ENCODE measurements around the gene CAD. TPM values are rescaled to one million over a fixed set of nuclear protein-coding genes. Genes with fewer than 3 reads are reported as not detected.
"Not testable (repeated sequence)": the region's sequence is repeated elsewhere in the genome, so short reads cannot be mapped to it uniquely, and the experiment has no call there.

The CAD gene
- 26.6 and 29.7 TPM in 2 replicates for total RNA-seq (2014; rRNA removed; shearing (Covaris generic))

DNA sequence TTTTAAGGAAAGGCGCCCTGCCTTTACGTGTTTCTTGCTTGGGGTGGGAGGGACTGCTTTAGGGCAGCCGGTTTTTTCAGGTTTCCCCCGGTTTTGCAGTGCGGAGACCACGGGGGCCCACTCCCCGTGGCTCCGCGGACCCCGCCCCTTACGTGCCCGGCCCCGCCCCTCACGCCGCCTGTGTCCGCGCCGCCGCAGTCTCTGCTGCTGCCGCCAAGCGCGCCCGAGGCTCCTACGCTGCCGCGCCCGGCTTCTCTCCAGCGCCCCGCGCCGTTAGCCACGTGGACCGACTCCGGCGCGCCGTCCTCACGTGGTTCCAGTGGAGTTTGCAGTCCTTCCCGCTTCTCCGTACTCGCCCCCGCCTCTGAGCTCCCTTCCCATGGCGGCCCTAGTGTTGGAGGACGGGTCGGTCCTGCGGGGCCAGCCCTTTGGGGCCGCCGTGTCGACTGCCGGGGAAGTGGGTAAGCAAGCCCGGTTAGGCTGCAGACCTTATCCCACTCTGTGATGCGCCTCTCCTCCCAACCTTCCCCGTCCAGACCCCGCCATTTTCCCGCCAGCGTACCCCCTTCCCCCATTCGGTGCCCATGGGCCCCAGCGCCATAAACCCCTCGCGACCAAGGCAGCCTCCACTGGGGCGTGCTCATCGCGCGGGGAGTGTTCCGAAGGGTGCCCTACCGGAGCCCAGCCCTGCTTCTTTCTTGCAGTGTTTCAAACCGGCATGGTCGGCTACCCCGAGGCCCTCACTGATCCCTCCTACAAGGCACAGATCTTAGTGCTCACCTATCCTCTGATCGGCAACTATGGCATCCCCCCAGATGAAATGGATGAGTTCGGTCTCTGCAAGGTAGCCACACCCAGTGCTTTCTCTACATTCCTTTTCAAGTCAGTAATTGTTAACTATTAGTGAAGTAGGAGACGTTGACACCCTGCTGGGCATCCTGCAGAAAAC is at the start of gene CAD:
Gene CAD, plus strand, starts transcription at position 197 of the 949 bp plus-strand sequence. Its CDS starts 183 bp downstream, at position 380.
- DNase-seq (ENCODE audit: low read depth) = peak; percentile 96

GRCh38 chr2:27170581-27171337 is 46.4 kb upstream of the CAD start:
- no peak for DNase-seq (ENCODE audit: low read depth)

DNA sequence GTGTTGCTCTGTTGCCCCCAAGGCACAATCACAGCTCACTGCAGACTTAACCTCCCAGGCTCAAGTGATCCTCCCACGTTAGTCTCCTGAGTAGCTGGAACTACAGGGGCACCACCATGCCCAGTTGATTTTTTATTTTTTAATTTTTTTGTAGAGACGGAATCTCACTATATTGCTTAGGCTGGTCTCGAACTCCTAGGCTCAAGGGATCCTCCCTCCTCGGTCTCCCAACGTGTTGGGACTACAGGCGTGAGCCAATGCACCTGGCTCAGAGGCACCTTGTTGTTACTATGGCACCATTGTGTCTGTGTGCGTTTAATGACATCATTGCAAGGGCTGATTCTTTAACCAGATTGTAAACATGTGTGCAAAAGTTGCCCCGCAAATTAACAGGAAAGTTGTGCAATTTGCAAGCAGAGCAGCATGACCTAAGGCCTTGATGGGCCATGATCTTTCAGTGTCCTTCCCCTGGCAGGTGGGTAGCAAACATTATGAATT is 45.8 kb upstream of the CAD start:
- no peak for DNase-seq (ENCODE audit: low read depth)

DNA sequence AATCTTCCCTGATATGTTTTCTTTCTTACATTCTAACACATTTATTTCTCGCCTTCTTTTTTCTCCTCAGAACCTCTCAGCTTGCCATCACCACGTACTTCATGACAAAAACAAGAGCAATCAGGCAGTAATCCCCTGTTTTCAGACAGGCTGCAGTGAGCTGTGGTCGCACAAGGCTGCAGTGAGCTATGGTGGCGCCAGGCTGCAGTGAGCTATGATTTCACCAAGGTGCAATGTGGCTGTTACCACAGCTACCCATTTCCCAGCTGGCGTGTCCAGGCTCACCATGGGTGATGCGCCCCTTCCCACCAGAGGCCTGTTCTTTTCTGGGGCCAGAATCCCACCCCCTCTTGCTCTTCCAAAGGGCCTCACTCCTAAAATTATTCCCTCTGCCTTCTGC is 42.5 kb upstream of the CAD start:
- peak; percentile 48 for DNase-seq (ENCODE audit: low read depth)

DNA sequence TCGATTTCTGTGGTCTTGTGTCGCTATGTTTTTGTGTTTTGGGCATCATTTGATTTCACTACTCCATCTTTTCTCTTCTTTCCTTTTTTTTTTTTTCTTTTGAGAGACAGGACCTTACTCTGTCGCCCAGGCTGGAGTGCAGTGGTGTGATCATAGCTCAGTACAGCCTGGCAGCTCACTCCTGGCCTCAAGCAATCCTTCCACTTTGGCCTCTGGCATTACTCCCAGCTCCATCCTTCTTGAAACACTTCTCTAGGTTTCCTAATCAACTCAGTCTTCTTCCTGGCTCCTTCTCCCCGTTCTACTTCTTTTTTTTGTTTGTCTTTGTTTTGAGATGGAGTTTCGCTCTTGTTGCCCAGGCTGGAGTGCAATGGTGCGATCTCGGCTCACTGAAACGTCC is 41.8 kb upstream of the CAD start:
- no peak for DNase-seq (ENCODE audit: low read depth)

DNA sequence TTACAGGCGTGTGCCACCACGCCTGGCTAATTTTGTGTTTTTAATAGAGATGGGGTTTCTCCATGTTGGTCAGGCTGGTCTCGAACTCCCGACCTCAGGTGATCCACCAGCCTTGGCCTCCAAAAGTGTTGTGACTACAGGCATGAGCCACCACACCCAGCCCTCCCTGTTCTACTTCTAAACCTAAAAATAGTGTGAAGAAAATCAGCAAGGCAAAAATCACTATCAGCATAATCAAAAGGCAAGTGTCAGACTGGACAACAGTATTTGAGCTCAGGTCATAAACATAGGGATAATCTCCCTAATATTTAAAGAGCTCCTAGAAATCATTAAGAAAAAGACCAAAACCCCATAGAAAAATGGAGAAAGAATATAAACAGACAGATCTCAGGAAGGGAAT is 41.4 kb upstream of the CAD start:
- DNase-seq (ENCODE audit: low read depth) = not testable (repeated sequence)

DNA sequence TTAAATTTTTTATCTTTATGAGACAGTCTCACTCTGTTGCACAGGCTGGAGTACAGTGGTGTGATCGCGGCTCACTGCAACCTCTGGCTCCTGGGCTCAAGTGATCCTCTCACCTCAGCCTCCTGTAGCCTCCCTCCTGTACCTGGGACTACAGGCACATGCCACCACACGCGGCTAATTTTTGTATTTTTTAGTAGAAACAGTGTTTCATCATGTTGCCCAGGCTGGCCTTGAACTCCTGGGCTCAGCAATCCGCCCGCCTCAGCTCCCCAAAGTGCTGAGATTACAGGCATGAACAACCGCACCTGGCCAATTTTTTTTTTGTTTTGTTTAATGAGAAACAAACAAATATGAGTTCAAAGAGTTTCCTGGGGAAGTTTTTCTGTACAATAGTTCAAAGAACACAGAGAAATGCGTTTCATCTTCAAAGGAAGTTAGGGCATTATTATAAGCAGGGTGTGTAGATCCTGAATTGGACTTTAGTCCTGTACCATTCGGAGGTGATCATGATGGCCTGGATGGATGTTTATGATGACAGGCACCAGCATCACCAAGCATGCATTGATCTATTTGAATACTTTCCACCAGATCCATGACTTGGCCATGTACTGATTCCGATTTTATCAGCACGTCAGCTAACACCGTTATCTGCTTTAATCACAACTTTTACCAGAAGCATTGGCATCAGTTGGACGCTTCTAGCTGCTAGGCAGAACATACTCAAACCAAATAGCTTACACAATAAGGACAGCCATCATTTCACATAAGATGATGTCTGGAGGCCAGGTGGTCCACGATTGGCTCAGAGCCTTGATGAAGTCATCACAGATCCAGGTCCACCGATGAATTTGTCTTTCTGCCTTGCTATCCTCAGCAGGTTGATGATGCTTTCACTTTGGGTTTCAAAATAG is 39.5 kb upstream of the CAD start:
- no peak for DNase-seq (ENCODE audit: low read depth)

- no peak for DNase-seq (ENCODE audit: low read depth)
Measured at GRCh38 chr2:27178469-27178868, 38.7 kb upstream of the CAD start.

GRCh38 chr2:27179344-27180000 is 37.7 kb upstream of the CAD start:
- DNase-seq (ENCODE audit: low read depth) = no peak

GRCh38 chr2:27182346-27182745 is 34.8 kb upstream of the CAD start:
- peak; percentile 52 for DNase-seq (ENCODE audit: low read depth)

- DNase-seq (ENCODE audit: low read depth) = no peak
Measured at GRCh38 chr2:27184115-27184514, 33.1 kb upstream of the CAD start.

DNA sequence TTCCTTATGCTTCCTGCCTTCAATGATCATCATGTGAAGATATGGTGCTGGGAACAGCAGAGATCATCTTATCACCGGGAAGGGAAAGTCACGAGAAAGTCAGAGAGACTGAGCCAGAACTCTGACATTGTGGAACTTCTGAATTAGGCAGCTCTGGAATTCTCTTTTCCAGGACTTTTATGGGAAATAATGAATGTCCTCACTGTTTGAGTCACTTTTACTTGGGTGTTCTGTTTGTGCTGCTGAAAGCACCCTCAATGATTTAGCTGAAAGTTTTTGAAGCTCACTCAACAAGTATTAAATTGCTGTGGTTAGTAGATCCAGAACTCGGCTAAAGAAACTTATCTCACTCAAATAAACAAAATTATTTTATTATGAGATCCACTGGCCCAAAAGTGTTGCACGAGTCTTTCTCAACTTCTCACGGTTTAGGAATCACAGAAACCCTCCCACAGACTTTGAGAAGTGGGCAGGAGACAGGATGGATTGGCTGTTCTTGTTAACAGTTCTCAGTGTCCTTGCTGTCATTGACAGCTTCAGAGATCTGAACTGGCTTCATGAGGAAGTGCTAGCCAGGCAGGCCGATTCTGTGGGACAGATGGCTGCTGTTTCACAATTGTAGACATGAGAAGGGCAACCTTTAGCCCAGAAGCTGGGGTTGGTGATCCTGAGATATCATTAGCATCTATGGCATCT is 31.7 kb upstream of the CAD start:
- peak; percentile 15 for DNase-seq (ENCODE audit: low read depth)

DNA sequence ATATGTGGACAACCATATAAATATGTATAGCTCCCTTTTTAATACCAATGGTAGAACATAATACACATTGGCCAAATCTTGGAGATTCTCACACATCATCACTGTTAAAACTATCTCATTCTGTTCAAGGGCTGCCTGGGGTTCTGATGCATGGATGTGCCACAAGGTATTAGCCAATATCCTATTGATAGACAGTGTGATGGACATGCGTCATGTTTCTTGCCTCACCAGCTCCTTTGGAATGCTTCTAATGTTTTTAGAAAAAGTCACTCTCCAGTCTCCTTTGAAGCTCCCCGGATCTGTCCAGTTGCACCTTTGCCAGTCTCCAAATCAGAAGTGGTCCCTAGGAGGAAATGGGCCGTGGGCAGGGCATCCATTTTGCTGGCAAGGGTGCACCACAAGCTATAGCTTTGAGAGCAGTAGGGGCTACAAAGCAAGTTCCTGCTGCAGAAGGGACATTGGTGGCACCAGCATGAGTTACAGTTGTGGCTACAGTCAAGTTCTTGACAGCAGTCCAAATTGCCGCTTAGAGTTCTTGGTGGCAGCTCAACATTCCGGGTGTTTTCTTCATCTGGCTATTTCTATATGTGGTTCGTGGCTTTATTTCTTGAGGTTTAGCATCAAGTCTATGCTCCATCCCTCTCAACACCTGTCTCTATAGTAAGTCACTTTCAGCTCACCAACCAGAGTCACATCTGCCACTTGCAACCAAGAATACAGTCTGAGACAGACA is 30.4 kb upstream of the CAD start:
- DNase-seq (ENCODE audit: low read depth) = no peak

DNA sequence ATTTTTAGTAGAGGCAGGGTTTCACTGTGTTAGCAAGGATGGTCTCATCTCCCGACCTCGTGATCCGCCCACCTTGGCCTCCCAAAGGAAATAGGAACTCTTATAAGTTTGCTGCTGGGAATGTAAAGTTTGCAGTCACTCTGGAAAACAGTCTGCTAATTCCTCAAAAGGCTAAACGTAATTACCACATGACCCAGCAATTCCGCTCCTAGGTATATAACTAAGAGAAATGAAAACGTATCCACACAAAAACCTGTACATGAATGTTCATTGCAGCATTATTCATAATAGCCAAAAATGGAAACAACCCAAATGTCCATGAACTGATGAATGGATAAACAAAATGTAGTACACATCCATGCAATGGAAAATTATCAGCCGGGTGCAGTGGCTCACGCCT is 27.2 kb upstream of the CAD start:
- DNase-seq (ENCODE audit: low read depth) = no peak

- DNase-seq (ENCODE audit: low read depth) = peak; percentile 53
Measured at GRCh38 chr2:27191070-27191829, 25.9 kb upstream of the CAD start.

DNA sequence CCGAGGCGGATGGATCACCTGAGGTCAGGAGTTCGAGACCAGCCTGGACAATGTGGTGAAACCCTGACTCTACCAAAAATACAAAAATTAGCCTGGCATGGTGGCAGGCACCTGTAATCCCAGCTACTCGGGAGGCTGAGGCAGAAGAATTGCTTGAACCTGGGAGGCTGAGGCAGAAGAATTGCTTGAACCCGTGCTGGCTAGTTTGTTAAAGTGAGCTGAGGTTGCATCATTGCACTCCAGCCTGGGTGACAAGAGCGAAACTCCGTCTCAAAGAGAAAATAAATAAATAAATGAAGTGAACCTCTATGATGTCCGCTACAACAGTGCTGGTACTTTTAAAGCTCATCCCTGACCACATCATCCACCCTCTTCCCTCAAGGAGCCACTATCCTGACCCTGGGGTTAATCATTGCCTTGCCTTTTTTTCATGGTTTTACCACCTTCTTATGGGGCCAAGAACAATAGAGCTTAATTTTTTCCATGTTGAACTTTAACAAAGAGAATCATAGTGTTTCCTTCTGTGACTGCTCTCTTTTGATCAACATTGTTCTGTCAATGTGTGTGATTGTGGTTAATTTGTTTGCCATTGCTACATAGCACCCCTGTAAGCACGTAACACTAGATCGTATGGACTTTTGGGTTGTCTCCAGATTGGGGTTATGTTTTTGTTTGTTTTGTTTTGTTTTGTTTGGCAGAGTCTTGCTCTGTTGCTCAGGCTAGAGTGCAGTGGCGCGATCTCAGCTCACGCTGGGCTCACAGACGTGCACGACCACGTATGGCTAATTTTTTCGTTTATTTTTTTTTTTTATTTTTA is 22.4 kb upstream of the CAD start:
- no peak for DNase-seq (ENCODE audit: low read depth)

DNA sequence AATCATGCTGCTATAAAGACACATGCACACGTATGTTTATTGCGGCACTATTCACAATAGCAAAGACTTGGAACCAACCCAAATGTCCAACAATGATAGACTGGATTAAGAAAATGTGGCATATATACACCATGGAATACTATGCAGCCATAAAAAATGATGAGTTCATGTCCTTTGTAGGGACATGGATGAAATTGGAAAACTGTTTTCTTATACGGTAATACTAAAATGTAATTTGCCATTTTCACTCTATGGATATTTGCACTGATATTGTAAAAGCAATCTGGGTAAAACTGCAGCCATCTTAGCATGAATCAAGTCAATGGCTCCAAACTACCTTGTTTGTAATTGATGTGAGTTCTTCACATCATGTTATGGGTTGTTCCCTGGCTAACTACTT is 21.4 kb upstream of the CAD start:
- not testable (repeated sequence) for DNase-seq (ENCODE audit: low read depth)

- not testable (repeated sequence) for DNase-seq (ENCODE audit: low read depth)
Measured at GRCh38 chr2:27198068-27198467, 19.1 kb upstream of the CAD start.

All from Daoy (cell line).